GM19463 (cell line): ENCODE data around the gene GNLY.

ENCODE experiments used
- ATAC-seq: cut with Tn5 transposase; IDR thresholded peaks from one replicate; pipeline ENCODE4 v1.9.1; 2021; ENCODE audit warnings: mild to moderate bottlenecking, moderate library complexity; ENCODE audit not compliant: unreplicated experiment

Gene GNLY

DNA sequence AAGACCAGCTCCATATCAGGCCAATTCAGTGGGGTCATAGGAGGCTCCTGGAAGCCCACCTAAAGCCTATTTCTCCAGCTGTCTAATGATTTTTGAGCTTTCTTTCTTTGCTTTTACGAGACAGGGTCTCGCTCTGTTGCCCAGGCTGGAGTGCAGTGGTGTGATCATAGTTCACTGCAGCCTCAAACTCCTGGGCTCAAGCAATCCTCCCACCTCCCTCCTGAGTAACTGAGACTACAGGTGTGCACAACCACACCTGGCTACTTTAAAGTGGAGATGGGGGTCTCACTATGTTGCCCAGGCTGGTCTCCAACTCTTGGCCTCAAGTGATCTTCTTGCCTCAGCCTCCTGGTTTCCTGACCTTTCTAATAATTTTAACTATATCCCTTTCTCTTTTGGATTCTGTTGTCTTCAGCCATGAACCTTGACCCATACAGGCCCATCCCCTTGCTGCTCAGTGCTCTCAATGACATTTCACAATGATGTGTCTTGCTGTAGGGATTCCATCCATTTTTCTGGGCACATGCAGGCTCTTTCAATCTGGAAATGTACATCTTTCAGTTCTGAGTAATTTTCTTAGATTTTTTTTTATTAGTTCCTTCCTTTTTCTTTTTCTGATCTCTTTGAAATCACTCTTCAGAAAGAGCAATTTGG, 29.7 kb downstream of the GNLY start:
- no peak for ATAC-seq

DNA sequence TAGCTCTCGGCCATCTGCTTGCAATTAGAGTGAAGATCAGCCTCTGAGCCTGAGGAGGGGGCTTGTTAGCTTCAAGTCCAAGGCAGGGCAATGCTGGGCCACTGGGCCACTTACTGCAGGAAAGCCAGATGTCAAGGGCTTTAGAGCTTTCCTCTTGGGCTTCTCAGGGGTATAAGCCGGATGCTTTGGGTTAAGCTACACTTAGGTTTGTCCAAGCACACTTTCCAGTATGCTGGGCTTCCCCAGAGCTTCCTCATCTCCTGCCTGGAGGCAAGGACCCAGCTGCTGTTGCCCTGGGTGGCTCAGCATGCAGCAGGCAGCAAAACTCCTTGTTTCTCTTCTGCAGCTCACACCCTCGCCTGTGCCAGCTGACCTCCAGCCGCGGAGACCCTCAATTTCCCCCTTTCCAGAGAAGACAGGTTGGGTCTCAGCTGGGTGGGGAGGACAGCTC, 30.6 kb downstream of the GNLY start:
- no peak for ATAC-seq

DNA sequence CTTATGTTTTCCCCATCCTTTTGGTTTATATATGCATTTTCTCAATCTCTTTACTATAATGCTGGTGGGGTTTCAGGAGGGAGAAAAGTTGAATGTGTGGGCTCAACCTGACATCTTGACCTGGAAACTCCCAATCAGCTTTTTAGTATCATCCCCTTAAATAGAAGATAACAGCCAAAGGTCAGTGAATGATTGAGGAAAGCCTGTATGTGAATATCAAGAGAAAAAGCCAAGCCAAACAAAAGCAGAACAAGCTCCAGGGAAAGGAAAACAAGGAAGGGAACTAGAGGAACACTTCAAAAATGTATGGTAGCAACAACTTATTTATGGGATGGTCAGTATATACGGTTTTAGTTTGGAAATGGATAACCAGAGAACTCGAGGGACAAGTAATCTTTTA, 31.3 kb downstream of the GNLY start:
- ATAC-seq, result no peak

DNA sequence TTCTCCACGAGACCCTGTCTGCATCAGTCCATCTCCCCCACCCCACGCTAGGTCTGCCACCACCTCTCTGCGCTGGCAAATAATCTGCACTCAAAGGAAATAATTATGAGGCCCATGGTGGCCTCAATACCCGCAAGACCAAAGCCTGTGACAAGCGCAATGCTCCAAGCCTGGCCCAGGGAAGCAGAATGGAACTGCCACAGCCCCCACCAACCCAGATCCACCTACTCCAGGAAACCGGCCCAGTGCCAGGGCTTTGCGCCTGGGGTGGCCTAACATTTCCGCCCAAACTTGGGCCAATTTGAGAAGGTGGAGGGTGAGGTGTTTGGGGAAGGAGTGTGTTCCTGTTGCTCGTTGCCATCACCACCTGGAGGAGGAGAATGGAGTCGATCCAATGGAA, 33.6 kb downstream of the GNLY start:
- ATAC-seq, result no peak

DNA sequence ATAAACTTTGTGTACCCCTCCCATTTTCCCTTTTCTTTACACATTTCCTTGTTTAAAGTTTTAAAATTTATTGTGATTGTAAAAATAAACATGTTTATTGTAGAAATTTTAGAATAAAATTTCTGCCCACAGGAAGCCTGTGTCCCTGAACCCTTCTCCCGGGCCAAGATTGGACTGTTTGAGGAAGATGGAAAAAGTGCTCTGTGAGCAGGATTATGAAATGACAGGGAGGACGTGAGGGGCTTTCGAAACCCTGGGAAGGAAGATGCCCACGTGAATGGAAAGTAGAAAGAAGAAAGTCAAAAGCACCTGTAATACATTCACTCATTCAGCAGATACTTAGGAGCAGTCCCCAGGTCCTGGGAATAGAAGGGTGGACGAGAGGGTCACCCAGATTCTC, 34.2 kb downstream of the GNLY start:
- ATAC-seq, result no peak

DNA sequence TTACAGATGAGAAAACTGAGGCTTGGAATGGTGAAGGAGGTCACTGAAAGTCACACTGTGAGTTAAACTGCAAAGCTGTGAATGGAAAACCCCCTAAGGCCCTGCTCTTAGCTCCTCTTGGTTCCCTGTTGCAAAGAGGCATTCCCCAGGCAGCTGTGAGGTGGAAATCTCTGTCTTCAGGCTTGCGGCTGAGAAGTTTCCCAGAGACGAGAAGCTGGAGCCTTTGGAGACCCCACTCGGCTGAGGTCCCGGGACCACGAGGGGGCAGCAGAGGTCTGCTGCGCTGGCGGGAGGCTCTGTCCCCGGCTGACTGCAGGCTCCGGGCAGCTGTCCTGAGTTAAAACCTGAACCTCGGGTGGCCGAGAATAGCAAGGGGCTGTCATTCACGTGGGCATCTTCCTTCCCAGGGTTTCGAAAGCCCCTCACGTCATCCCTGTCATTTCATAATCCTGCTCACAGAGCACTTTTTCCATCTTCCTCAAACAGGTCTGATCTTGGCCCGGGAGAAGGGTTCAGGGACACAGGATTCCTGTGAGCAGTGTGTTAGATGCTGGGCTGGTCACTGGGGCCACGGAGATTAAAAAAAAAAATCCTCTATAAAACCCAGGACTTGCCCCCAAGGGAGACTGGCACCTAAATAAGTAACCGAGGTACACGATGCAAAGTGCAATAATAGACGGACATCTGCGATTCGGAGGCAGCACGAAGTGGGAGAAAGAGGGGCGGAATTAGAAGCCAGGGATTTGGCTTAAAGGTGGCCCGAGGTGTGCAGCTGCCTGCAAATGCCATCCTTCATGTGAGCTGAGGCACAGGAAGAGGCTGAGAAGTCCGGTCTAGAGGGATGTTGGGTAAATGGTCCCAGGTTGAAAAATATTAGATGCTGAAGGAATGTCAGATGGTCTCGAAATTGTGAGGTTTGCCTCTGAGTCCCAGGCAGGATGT, 35.0 kb downstream of the GNLY start:
- ATAC-seq, result peak; percentile 86

DNA sequence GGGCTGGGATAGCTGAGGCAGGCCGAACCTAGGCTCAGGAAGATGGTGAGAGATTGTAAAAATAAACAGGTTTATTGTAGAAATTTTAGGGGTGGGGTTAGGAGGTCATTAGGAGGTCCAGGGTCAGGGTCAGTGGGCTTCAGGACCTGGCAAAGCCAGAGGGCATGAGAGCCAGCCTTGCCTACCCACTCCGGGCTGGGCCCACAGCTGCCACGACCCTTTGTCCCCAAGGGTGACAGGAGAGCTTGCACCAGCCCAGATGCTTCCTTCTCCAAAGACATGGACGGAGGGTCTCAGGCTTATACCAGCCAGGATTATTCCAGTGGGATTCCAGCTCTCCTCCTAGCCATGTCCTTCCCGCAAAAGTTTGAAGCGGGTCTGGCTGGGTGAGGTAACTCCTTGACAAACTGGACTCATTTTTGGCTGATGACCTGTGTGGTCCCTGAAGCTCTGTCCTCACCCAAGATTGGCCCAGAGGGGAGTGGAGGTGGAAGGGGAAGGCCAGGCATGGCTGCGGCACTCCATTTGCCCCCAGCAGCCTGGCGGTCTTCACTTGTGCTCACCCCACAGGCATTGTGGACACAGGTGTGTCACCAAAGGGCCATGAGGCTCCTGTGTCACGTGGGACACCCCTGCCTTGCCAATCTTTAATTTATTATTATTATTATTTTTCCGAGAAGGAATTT, 35.8 kb downstream of the GNLY start:
- ATAC-seq, result no peak

DNA sequence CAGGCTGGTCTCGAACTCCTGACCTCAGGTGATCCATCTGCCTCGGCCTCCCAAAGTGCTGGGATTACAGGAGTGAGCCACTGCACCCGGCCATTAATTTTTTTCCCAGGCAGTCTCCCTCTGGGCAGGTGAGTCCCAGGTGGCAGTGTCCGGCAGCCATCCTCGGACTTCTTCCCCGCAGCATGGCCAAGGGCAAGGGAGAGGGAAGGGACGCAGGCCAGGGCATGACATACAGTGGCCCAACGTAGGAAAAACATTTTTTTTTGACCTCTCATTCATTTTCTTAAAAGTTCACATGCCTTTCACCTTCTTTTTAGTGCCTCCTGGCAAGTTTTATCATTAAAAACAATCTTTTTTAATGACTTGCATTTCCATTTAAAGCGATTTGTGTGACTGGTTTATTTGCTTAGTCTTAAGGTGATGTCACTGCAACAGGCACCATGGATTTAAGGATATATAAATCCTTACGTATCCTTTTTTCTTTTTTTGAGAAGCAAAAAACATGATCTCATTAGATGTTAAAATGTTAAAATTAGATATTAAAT, 36.6 kb downstream of the GNLY start:
- no peak for ATAC-seq

DNA sequence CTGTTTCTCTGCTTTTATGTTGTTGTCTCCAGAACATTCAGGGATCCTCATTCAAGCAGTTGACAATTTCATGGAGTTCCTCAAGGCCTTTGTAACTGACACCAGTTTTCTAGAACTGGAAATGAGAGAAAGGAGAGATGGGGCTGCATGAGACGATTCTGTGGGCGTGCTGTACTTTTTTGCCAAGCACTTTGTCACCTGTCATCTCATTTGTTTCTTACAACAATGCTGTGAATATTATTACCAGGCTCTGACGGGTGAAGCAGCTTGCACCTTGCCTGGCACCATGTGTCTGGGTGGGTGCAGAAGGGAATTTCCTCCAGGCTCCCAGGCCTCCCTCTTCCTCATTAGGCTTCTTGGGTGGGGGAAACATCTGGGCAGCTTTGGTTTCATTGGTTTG, 37.4 kb downstream of the GNLY start:
- no peak for ATAC-seq

DNA sequence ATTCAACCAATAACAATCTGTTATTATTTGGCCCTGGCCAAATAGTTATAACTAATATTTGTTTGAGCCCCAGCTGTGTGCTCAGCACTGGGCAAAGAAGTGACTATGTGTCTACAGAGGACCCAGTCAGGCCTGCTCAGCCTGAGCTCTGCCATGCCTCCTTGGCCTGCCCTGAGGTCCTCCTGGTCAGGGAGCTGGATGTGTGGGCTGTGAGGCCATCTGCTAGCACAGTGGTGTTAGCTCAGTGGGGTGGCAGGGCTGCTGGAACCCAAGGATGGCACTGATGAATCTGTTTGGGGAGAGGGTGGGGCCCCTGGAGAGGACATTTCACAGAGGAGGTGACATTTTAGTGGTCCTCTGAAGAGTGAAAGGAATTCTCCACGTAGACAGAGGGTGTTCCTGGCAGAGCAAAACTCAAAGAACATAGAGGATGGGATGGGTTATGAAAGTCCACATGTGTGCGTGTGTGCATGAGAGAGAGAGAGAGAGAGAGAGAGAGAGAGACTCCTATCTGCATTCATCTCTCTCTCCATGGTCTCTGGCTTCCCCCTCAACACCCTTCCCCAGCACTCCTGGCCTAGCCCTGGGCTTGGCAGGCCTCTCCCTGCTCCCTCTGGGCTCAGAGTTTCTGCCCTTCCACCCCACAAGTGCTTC, 38.4 kb downstream of the GNLY start:
- ATAC-seq, result no peak

DNA sequence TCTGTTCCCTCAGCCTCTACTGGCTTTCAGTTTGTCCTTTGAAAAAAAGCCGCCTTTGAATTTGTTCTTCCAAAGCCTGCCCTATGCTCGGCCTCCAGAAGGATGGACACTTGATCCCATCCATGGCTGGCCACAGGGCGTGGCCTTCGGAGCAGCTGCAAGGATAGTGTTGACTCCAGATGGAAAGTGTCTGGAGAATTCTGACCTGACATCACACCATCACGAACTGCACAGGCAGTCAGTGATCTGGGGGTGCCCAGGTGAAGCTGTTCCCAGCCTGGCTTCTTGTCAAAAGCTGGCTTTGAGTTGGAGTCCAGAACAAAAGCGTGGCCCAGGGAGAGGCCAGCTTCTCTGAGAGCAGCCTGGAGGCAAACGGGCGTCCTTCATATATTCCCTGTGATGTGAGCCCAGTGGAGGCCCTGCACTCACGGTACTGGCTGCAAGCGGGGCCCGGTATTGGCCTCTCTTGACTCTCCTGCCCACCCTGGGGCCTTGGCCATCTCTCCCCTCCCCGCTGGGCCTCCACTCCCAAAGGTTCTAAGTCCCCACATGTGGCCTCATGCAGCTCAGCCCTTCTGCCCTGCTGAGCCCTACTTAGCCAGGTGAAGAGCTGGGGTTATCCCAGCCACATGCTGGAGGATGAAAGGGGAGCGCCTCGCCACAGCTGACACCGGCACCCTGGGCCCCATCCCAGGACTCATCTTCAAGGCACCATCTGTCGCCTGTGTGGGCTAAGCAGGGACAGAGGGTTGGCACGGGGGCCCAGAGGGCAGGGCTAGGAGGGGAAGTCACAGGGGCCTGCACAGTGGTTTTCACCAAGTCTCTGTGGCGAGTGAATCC, 39.2 kb downstream of the GNLY start:
- no peak for ATAC-seq

DNA sequence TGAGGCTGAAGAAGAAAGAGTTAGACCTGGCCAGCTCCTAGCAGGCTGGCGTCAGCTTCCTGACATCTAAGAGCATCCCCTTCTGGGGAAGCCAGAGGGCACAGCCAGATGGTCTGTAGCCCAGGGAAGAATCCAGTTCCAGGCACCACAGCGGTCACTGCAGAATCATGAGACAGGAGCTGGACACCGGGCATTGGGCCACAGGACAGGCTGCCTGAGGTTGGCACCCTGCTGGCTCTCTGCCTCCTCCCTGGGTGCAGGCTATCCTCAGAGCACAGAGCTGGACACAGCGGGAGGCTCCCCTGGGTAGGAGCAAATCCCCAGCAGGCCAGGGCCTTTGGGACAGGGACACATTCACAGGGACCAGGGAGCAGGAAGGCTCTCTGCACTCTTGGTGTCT, 39.9 kb downstream of the GNLY start:
- ATAC-seq, result no peak

DNA sequence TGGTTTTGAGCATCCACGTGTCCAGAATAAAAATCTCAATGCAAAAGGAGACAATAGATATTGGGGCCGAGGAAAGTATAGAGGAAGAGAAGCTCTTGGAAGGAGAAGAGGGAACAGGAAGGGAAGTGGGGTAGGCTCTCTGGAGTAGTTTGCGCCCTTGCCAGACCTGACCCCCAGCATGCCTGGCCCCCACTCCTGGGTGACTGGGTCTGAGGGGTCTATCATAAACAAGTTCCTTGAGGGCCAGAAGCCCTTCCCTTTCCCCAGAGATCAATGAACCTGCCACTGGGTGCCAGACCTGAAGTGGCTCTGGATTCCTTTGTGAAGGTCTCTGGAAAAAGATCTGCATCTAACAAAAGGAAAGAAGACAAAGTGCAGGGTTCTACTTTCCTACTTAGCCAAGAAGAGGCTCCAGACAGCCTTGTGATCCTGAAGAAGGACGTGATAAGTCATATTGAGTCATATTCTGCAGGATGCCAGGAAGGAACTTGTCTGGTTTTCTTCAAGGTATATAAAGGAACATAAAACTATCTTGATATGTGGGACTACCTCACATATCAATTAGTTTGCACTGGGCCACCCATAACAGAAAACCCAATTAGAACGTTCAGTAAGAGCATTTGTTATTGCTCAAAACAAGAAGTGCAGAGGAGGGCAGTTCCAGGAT, 40.9 kb downstream of the GNLY start:
- no peak for ATAC-seq

DNA sequence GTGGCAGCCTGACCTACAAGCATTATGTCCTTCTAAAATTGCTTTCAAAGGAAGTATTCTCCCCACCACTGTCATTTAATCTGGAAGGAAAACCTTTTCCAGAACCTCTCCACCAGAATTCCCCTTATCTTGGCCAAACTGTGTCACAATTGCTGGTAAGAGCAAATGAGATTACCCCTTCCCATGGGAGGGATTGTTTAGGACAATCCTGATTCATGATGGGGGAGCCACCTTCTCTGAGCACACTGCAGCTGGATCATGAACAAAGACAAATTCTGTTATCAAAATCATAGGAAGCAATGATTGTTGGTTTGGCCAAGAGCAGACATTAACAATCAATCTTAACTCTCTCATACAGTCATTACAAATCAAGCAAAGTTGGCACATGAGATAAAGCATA, 41.5 kb downstream of the GNLY start:
- ATAC-seq, result no peak

DNA sequence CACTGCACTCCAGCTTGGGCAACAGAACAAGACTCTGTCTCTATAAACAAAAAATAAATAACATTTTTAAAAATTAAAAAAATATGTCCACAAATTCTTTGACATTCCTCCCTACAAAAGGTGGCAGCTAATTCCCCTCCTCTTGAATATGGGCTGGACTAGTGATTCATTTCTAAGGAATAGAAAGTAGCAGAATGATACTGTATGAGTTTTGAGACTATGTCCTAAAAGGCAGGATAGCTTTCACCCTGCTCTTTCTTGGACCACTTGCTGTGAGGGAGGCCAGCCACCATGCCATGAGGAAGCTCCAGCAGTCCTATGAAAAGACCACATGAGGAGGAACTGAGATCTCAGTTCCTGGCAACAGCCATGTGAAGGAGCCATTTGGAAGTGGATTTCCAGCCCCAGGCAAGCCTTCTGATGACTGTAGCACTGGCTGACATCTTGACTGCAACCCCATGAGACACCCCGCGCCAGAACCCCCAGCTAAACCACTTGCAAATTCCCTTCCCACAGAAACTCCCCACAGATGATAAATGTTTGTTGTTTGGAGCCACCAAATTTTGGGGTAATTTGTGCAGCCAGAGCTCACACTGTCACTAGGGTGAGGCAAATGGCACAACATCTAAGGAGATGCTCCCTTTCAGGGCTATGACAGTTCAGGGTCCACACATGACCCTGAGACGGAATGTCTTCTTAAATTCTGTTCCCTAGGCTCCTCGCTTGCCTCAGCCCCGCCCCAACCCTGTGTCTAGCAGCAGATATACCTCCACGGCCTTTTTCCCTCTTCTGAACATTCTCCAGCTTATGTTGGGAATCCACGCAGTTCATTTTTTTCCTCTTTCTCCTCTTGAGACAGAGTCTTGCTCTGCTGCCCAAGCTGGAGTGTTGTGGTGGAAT, 42.5 kb downstream of the GNLY start:
- no peak for ATAC-seq

DNA sequence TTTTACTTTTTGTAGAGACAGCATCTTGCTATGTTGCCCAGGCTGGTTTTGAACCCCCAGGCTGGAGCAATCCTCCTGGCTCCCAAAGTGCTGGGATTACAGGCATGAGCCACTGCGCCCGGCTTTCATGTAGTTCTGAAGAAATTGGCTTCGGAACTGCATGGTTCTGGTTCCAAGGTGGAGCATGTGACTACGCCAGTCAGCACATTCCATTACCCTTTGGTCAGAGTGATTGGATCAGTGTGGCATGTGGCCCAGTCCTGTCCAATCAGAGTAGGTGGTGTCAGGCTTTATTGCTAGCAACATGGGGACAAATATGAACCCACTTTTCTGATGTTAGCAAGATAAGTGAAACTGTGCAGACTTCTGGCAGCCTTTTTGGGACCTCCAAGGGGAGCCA, 43.3 kb downstream of the GNLY start:
- no peak for ATAC-seq

DNA sequence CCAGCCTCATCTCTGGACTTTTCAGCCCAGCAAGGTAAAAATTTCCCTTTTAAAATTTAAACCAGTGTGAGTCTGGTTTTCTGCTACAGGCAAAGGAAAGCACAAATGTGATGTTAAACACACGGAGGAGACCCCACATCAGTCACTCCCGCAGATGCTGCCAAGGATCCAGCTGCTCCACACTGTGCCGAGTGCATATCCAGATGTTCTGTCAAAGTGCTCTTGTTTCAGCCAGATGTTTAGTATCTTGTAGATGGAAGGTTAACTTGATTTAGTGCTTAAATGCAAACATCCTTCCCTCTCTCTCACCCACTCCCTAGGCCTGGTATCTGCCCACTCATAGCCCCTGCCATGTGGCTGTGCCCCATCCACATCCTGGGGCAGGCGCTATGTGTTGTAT, 43.8 kb downstream of the GNLY start:
- ATAC-seq, result no peak

DNA sequence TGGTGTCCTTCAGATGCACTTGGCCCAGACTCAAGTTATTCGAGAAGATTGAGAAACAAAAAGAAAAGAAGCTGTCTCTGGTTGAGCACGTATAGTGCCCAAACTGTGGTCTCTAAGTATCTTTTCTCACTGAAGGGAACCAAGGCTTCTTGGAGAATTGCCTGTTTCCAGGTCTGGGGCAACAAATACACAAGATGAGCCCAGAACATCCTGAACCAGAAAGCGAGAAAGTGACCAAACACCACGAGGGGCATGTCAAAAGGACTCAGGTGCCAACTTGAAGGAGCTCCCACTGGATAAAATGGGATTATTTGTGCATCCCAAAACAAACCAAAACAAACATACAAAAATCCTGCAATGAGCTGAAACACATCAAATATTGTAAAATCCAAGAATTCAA, 46.0 kb downstream of the GNLY start:
- no peak for ATAC-seq
